ENCODE data around the gene COL4A1. TPM values are rescaled to one million over a fixed set of nuclear protein-coding genes. Genes with fewer than 3 reads are reported as not detected.

The COL4A1 gene
- polyA plus RNA-seq, 1 of the 3 experiments (the other 2 are of a cell fraction) = 30.3 TPM

DNA sequence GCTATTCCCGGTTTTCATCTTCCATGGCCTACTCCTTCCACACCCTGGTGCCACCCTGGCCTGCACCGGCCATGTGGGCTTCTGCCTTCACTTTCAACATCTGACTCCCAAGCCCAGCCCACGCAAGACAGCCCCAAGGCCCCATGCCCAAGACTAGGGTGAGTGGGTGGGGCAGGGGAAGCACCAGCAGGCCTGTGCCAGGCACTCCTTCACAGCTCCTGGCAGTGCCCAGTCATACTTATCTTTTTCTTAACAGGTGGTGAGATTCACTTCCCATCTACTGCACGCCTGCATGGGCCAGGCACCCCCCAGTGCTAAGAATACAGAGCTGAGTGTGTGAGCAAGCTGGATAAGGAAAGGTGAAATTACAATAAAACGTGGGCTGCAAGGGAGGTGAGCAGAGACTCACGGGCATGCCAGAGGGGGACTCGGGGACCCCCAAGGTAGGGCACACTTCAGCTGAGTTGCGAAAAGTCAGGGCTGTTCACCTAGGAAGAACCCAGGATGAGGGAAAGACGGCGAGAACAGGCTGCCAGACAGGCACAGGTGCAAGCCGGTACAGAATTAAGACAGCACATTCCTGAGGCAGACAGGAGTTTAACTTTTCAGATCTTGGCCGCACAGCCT, 55.7 kb downstream of the COL4A1 start:
- no peak overlapping the region for H3K4me3 ChIP-seq (ENCODE audit: low read depth in 2 of 2, low read length in 1 of 2)
- no peaks in the 10 kb centered on the region for H3K27me3 ChIP-seq (ENCODE audit: insufficient read depth)
- peaks cover 12 to 31% of the 10 kb centered on the region in 2 experiments for H3K4me1 ChIP-seq (ENCODE audit: control insufficient read depth in 1 of 2, insufficient read depth in 2 of 2, low read depth in 1 of 2, low read length in 1 of 2)
- H3K36me3 ChIP-seq (replicated peaks in 1 of 2; ENCODE audit: control insufficient read depth in 1 of 2, insufficient read depth in 2 of 2, low read length in 1 of 2) = no peaks in the 10 kb centered on the region
- no peak overlapping the region for H3K9ac ChIP-seq
- H3K79me2 ChIP-seq (ENCODE audit: insufficient read depth) = peaks cover 51% of the 10 kb centered on the region
- ChIA-PET POLR2A (no interaction called here), CTCF (interaction anchor here (0.7 to 0.9 kb wide), 2 partner anchors 14 to 161 kb away, joined by 3 read pairs; no protein-coding TSS in a partner anchor)
- H4K20me1 ChIP-seq (ENCODE audit: insufficient read depth) = no peaks in the 10 kb centered on the region
- no peak for DNase-seq
- WGBS (ENCODE audit: low lambda C conversion rate) = 95% methylated on average over 10 of the region's 12 CpGs
- peaks cover 47% of the 10 kb centered on the region for H3F3A ChIP-seq (replicated peaks; ENCODE audit: insufficient read depth)
- H3K9me2 ChIP-seq = no peaks in the 10 kb centered on the region
- TF ChIP-seq, protein P1, sequence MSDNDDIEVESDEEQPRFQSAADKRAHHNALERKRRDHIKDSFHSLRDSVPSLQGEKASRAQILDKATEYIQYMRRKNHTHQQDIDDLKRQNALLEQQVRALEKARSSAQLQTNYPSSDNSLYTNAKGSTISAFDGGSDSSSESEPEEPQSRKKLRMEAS (IDR thresholded peaks at IDR 0.05; ENCODE audit: low read depth) = no peak
- TF ChIP-seq, protein P2, sequence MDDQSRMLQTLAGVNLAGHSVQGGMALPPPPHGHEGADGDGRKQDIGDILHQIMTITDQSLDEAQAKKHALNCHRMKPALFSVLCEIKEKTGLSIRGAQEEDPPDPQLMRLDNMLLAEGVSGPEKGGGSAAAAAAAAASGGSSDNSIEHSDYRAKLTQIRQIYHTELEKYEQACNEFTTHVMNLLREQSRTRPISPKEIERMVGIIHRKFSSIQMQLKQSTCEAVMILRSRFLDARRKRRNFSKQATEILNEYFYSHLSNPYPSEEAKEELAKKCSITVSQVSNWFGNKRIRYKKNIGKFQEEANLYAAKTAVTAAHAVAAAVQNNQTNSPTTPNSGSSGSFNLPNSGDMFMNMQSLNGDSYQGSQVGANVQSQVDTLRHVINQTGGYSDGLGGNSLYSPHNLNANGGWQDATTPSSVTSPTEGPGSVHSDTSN (IDR thresholded peaks at IDR 0.05) = no peak
- TF ChIP-seq TAF1 (IDR thresholded peaks at IDR 0.05; ENCODE audit: borderline replicate concordance, low read depth, low read length) (no peak), JUND (IDR thresholded peaks at IDR 0.05) (no peak), GATA2 (CRISPR knock-in tag; IDR thresholded peaks at IDR 0.05) (no peak), USF2 (IDR thresholded peaks at IDR 0.05; ENCODE audit: borderline replicate concordance, low read depth, low read length) (no peak)
- TF ChIP-seq, protein P3, sequence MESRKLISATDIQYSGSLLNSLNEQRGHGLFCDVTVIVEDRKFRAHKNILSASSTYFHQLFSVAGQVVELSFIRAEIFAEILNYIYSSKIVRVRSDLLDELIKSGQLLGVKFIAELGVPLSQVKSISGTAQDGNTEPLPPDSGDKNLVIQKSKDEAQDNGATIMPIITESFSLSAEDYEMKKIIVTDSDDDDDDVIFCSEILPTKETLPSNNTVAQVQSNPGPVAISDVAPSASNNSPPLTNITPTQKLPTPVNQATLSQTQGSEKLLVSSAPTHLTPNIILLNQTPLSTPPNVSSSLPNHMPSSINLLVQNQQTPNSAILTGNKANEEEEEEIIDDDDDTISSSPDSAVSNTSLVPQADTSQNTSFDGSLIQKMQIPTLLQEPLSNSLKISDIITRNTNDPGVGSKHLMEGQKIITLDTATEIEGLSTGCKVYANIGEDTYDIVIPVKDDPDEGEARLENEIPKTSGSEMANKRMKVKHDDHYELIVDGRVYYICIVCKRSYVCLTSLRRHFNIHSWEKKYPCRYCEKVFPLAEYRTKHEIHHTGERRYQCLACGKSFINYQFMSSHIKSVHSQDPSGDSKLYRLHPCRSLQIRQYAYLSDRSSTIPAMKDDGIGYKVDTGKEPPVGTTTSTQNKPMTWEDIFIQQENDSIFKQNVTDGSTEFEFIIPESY (IDR thresholded peaks at IDR 0.05; ENCODE audit: borderline replicate concordance, low read depth) = no peak
- no peak overlapping the region for H3K4me2 ChIP-seq
- no peaks in the 10 kb centered on the region for H3K9me3 ChIP-seq
- H2AFZ ChIP-seq (ENCODE audit: low read depth) = no peak overlapping the region
- H3K27ac ChIP-seq (ENCODE audit: low read depth in 2 of 2, low read length in 1 of 2) = no peak overlapping the region

DNA sequence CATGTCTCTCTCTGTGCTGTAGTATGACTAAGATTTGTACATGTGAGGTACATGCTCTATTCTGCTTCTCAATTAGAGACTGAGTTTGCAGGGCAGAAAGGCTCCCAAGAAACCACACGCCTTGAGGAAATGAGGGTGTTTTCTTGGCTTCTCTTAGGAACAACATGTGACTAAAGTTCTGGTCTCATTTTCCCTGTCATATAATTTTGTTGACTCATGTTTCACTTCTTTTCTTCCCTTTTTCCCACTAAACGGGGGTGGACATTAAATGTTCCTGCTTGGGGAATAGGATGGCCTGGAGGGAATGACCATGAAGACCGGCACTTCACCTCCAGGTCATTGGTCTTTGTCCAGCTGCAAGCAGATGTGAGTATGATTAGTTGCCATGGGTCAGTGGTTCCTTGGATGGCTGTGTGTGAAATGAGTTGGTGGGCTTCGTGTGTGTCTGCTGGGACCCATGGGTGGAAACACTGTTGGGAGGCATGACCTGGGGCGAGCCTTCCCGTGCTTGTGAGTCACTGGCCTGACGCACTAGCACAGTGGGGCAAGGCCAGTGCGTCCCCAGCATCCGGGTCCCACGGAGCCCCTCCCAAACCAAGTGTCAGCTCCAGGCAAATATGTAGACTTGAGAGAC, 56.6 kb downstream of the COL4A1 start:
- H3K9me2 ChIP-seq = no peaks in the 10 kb centered on the region
- no peak for DNase-seq
- H3K4me3 ChIP-seq (ENCODE audit: low read depth in 2 of 2, low read length in 1 of 2) = no peak overlapping the region
- TF ChIP-seq MEF2A (IDR thresholded peaks at IDR 0.05; ENCODE audit: borderline replicate concordance, low read depth) = no peak
- TF ChIP-seq POLR2AphosphoS5 (IDR thresholded peaks at IDR 0.05; ENCODE audit: low read depth, low read length) = no peak
- no peak for TF ChIP-seq USF2 (IDR thresholded peaks at IDR 0.05; ENCODE audit: borderline replicate concordance, low read depth, low read length)
- ChIA-PET POLR2A (no interaction called here), CTCF (interaction anchor here (0.9 to 1.1 kb wide), 2 partner anchors 13 to 16 kb away, joined by 3 read pairs; no protein-coding TSS in a partner anchor)
- H2AFZ ChIP-seq (ENCODE audit: low read depth) = no peak overlapping the region
- peaks cover 56% of the 10 kb centered on the region for H3K79me2 ChIP-seq (ENCODE audit: insufficient read depth)
- peaks cover 47% of the 10 kb centered on the region for H3F3A ChIP-seq (replicated peaks; ENCODE audit: insufficient read depth)
- 87% methylated on average over 7 of the region's 10 CpGs for WGBS (ENCODE audit: low lambda C conversion rate)
- H3K27ac ChIP-seq (ENCODE audit: low read depth in 2 of 2, low read length in 1 of 2) = peak overlapping the region in 1 of 2 experiments; percentile 61; a peak in 2 of 4 replicates
- H3K4me2 ChIP-seq = no peak overlapping the region
- no peaks in the 10 kb centered on the region for H3K27me3 ChIP-seq (ENCODE audit: insufficient read depth)
- H3K9ac ChIP-seq = no peak overlapping the region
- no peaks in the 10 kb centered on the region for H4K20me1 ChIP-seq (ENCODE audit: insufficient read depth)
- no peaks in the 10 kb centered on the region for H3K36me3 ChIP-seq (replicated peaks in 1 of 2; ENCODE audit: control insufficient read depth in 1 of 2, insufficient read depth in 2 of 2, low read length in 1 of 2)
- H3K9me3 ChIP-seq = no peaks in the 10 kb centered on the region
- H3K4me1 ChIP-seq (ENCODE audit: control insufficient read depth in 1 of 2, insufficient read depth in 2 of 2, low read depth in 1 of 2, low read length in 1 of 2) = peaks cover 13 to 34% of the 10 kb centered on the region in 2 experiments
